ENCODE measurements around the gene RAB7A. TPM values are rescaled to one million over a fixed set of nuclear protein-coding genes. Genes with fewer than 3 reads are reported as not detected.

Gene RAB7A
- total RNA-seq, 1 donor from 2014 or later, result 329 TPM

GRCh38 chr3:128846486-128846891 is 120.5 kb downstream of the RAB7A start:
- Mint-ChIP-seq H3K27me3 (ENCODE audit: insufficient read depth) (no peaks in the 10 kb centered on the region), H3K27ac (peak overlapping the region; percentile 90), H3K9me3 (no peaks in the 10 kb centered on the region), H3K4me3 (peak overlapping the region; percentile 77), H3K4me1 (ENCODE audit: low read depth) (peaks cover 18% of the 10 kb centered on the region), H3K36me3 (ENCODE audit: low read depth) (no peaks in the 10 kb centered on the region)
- intact Hi-C loops (cut with micrococcal nuclease), result loop anchor here (1.0 to 2.0 kb wide), 6 partner anchors 32 to 229 kb away; partner anchors contain the start of genes ACAD9 and RPN1
- no peak for DNase-seq (ENCODE audit: low spot score)

- intact Hi-C loops (cut with micrococcal nuclease), result loop anchor here (2.0 kb wide), 2 partner anchors 31 to 53 kb away; partner anchors contain the start of gene ACAD9
- H3K27me3 Mint-ChIP-seq (ENCODE audit: insufficient read depth), result no peaks in the 10 kb centered on the region
Measured at GRCh38 chr3:128847666-128848370, 121.8 kb downstream of the RAB7A start.

GRCh38 chr3:128848936-128849335 is 123.0 kb downstream of the RAB7A start:
- Mint-ChIP-seq H3K36me3 (ENCODE audit: low read depth) (no peaks in the 10 kb centered on the region), H3K27ac (no peak overlapping the region), H3K27me3 (ENCODE audit: insufficient read depth) (no peaks in the 10 kb centered on the region), H3K9me3 (peaks cover 3% of the 10 kb centered on the region), H3K4me3 (no peak overlapping the region), H3K4me1 (ENCODE audit: low read depth) (peaks cover 18% of the 10 kb centered on the region)
- intact Hi-C loops (cut with micrococcal nuclease), result no loop called here
- no peak for DNase-seq (ENCODE audit: low spot score)

More at GRCh38 chr3:128847666-128848370, 121.8 kb downstream of the RAB7A start:
- no peak for DNase-seq (ENCODE audit: low spot score)
- H3K36me3 Mint-ChIP-seq (ENCODE audit: low read depth), result no peaks in the 10 kb centered on the region
- H3K4me3 Mint-ChIP-seq, result no peak overlapping the region
- no peaks in the 10 kb centered on the region for H3K9me3 Mint-ChIP-seq
- H3K4me1 Mint-ChIP-seq (ENCODE audit: low read depth), result peaks cover 18% of the 10 kb centered on the region
- H3K27ac Mint-ChIP-seq, result no peak overlapping the region

GRCh38 chr3:128849911-128850455 is 124.0 kb downstream of the RAB7A start:
- H3K4me1 Mint-ChIP-seq (ENCODE audit: low read depth), result peaks cover 17% of the 10 kb centered on the region
- no peak for DNase-seq (ENCODE audit: low spot score)
- H3K36me3 Mint-ChIP-seq (ENCODE audit: low read depth), result no peaks in the 10 kb centered on the region
- H3K4me3 Mint-ChIP-seq, result no peak overlapping the region
- no peaks in the 10 kb centered on the region for H3K27me3 Mint-ChIP-seq (ENCODE audit: insufficient read depth)
- H3K9me3 Mint-ChIP-seq, result peaks cover 13% of the 10 kb centered on the region
- intact Hi-C loops (cut with micrococcal nuclease), result no loop called here
- no peak overlapping the region for H3K27ac Mint-ChIP-seq

- Mint-ChIP-seq H3K4me1 (ENCODE audit: low read depth) (peaks cover 11% of the 10 kb centered on the region), H3K9me3 (peaks cover 19% of the 10 kb centered on the region), H3K36me3 (ENCODE audit: low read depth) (no peaks in the 10 kb centered on the region), H3K4me3 (no peak overlapping the region), H3K27ac (no peak overlapping the region), H3K27me3 (ENCODE audit: insufficient read depth) (no peaks in the 10 kb centered on the region)
- DNase-seq (ENCODE audit: low spot score), result no peak
- intact Hi-C loops (cut with micrococcal nuclease), result no loop called here
Measured at GRCh38 chr3:128850544-128850943, 124.6 kb downstream of the RAB7A start.

- H3K27me3 Mint-ChIP-seq (ENCODE audit: insufficient read depth), result no peaks in the 10 kb centered on the region
- no peak overlapping the region for H3K4me3 Mint-ChIP-seq
- intact Hi-C loops (cut with micrococcal nuclease), result no loop called here
- H3K27ac Mint-ChIP-seq, result no peak overlapping the region
- H3K36me3 Mint-ChIP-seq (ENCODE audit: low read depth), result no peaks in the 10 kb centered on the region
- DNase-seq (ENCODE audit: low spot score), result no peak
- peaks cover 27% of the 10 kb centered on the region for H3K9me3 Mint-ChIP-seq
- peaks cover 3% of the 10 kb centered on the region for H3K4me1 Mint-ChIP-seq (ENCODE audit: low read depth)
Measured at GRCh38 chr3:128851601-128852000, 125.6 kb downstream of the RAB7A start.

- no peak for DNase-seq (ENCODE audit: low spot score)
- H3K36me3 Mint-ChIP-seq (ENCODE audit: low read depth), result peaks cover 6% of the 10 kb centered on the region
- H3K4me3 Mint-ChIP-seq, result no peak overlapping the region
Measured at GRCh38 chr3:128853826-128854225, 127.8 kb downstream of the RAB7A start.

GRCh38 chr3:128854475-128854874 is 128.5 kb downstream of the RAB7A start:
- Mint-ChIP-seq H3K4me1 (ENCODE audit: low read depth) (no peaks in the 10 kb centered on the region), H3K27me3 (ENCODE audit: insufficient read depth) (no peaks in the 10 kb centered on the region), H3K9me3 (peaks cover 52% of the 10 kb centered on the region), H3K27ac (no peak overlapping the region), H3K36me3 (ENCODE audit: low read depth) (peaks cover 6% of the 10 kb centered on the region), H3K4me3 (no peak overlapping the region)
- DNase-seq (ENCODE audit: low spot score), result no peak
- intact Hi-C loops (cut with micrococcal nuclease), result no loop called here

More at GRCh38 chr3:128853826-128854225, 127.8 kb downstream of the RAB7A start:
- intact Hi-C loops (cut with micrococcal nuclease), result no loop called here
- H3K9me3 Mint-ChIP-seq, result peaks cover 45% of the 10 kb centered on the region
- H3K27ac Mint-ChIP-seq, result no peak overlapping the region
- H3K27me3 Mint-ChIP-seq (ENCODE audit: insufficient read depth), result no peaks in the 10 kb centered on the region
- no peaks in the 10 kb centered on the region for H3K4me1 Mint-ChIP-seq (ENCODE audit: low read depth)

GRCh38 chr3:128855569-128855968 is 129.6 kb downstream of the RAB7A start:
- no peak for DNase-seq (ENCODE audit: low spot score)
- Mint-ChIP-seq H3K27ac (no peak overlapping the region), H3K27me3 (ENCODE audit: insufficient read depth) (no peaks in the 10 kb centered on the region), H3K9me3 (peaks cover 63% of the 10 kb centered on the region), H3K36me3 (ENCODE audit: low read depth) (peaks cover 6% of the 10 kb centered on the region), H3K4me3 (no peak overlapping the region), H3K4me1 (ENCODE audit: low read depth) (no peaks in the 10 kb centered on the region)
- intact Hi-C loops (cut with micrococcal nuclease), result no loop called here

GRCh38 chr3:128858167-128858566 is 132.2 kb downstream of the RAB7A start:
- Mint-ChIP-seq H3K27me3 (ENCODE audit: insufficient read depth) (no peaks in the 10 kb centered on the region), H3K27ac (no peak overlapping the region), H3K4me1 (ENCODE audit: low read depth) (no peaks in the 10 kb centered on the region), H3K9me3 (peaks cover 75% of the 10 kb centered on the region), H3K36me3 (ENCODE audit: low read depth) (peaks cover 6% of the 10 kb centered on the region), H3K4me3 (no peak overlapping the region)
- no peak for DNase-seq (ENCODE audit: low spot score)
- intact Hi-C loops (cut with micrococcal nuclease), result no loop called here

- no peaks in the 10 kb centered on the region for H3K27me3 Mint-ChIP-seq (ENCODE audit: insufficient read depth)
- H3K4me3 Mint-ChIP-seq, result no peak overlapping the region
- intact Hi-C loops (cut with micrococcal nuclease), result no loop called here
- H3K27ac Mint-ChIP-seq, result no peak overlapping the region
- DNase-seq (ENCODE audit: low spot score), result no peak
- peaks cover 65% of the 10 kb centered on the region for H3K9me3 Mint-ChIP-seq
- peaks cover 6% of the 10 kb centered on the region for H3K36me3 Mint-ChIP-seq (ENCODE audit: low read depth)
- H3K4me1 Mint-ChIP-seq (ENCODE audit: low read depth), result peaks cover 5% of the 10 kb centered on the region
Measured at GRCh38 chr3:128859630-128860029, 133.6 kb downstream of the RAB7A start.

- Mint-ChIP-seq H3K4me3 (no peak overlapping the region), H3K36me3 (ENCODE audit: low read depth) (peaks cover 6% of the 10 kb centered on the region), H3K4me1 (ENCODE audit: low read depth) (peaks cover 9% of the 10 kb centered on the region), H3K27ac (no peak overlapping the region), H3K27me3 (ENCODE audit: insufficient read depth) (no peaks in the 10 kb centered on the region), H3K9me3 (peaks cover 48% of the 10 kb centered on the region)
- intact Hi-C loops (cut with micrococcal nuclease), result no loop called here
- DNase-seq (ENCODE audit: low spot score), result no peak
Measured at GRCh38 chr3:128861491-128861890, 135.5 kb downstream of the RAB7A start.

GRCh38 chr3:128863560-128863959 is 137.6 kb downstream of the RAB7A start:
- H3K27ac Mint-ChIP-seq, result no peak overlapping the region

More at GRCh38 chr3:128863560-128863959, 137.6 kb downstream of the RAB7A start:
- no peaks in the 10 kb centered on the region for H3K27me3 Mint-ChIP-seq (ENCODE audit: insufficient read depth)
- no peaks in the 10 kb centered on the region for H3K36me3 Mint-ChIP-seq (ENCODE audit: low read depth)
- no peak for DNase-seq (ENCODE audit: low spot score)
- intact Hi-C loops (cut with micrococcal nuclease), result no loop called here
- peaks cover 32% of the 10 kb centered on the region for H3K9me3 Mint-ChIP-seq
- peaks cover 9% of the 10 kb centered on the region for H3K4me1 Mint-ChIP-seq (ENCODE audit: low read depth)
- H3K4me3 Mint-ChIP-seq, result no peak overlapping the region

Data from activated T-helper 1 cell treated with anti-CD3 and anti-CD28 coated beads, Interleukin-12 subunit alpha, Interleukin-12 subunit beta, Interleukin-2, Interleukin-4 antibody, amounts not matched to agents 30 ng/mL and 10 ng/mL and 1 ng/mL, durations not matched to agents 14 hours and 24 hours and 36 hours (primary cell).